NCI-H524 treated with DMSO at 0.1 percent for 48 hours (cell line): ENCODE results near the gene DIP2C.

Source experiments
- DNase-seq: peaks from one replicate; lab custom pipeline; 2025; lab: John Stamatoyannopoulos, UW

The DIP2C gene

DNA sequence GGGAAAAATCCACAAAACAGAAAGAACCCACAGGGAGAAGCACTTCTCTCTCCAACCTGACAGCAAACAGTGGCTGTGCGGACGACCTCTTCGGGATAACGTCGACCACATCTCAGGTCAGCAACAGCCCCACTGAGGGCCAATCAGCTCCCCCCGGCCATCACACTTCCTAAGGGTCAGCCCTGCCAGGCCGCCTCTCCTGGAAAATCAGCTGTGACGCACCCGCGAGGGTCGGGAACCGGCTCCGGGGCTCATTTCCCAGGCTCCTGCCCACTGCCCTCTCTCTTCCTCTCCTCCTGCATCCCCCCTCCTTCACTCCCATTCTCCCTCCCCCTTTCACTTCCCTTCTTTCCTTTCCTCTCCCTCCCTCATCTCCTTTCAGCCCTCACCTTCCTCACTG, 118.3 kb downstream of the DIP2C start:
- DNase-seq = no peak

DNA sequence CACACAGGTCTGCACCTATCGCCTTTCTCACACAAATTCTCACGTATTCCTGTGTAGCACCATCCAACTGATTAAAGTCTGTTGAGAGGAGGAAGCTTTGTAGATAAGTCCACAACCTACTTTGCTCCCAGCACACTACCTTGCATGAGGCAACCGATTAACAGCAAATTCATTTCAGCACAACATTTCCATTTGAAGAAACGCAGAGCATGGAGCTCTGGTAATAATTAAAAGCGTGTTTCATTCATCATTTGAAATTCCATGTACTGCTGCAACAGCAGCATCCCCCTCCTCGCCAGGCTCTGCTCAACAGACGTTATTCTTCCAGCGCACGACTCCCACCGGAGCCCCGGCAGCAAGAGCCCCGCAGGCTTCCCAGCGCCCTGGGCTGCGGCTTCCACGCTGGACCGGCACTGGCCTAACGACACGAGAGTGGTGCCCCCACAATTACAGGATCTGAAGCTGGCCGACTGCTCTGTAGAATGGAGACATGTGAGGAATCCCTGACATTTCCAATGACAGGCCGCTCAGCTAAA, 118.8 kb downstream of the DIP2C start:
- no peak for DNase-seq

- no peak for DNase-seq
Measured at GRCh38 chr10:569961-570627, 119.4 kb downstream of the DIP2C start.

- DNase-seq = no peak
Measured at GRCh38 chr10:568848-569247, 120.6 kb downstream of the DIP2C start.

GRCh38 chr10:567869-568268, 121.6 kb downstream of the DIP2C start:
- DNase-seq = no peak

GRCh38 chr10:566241-566885, 123.1 kb downstream of the DIP2C start:
- no peak for DNase-seq

DNA sequence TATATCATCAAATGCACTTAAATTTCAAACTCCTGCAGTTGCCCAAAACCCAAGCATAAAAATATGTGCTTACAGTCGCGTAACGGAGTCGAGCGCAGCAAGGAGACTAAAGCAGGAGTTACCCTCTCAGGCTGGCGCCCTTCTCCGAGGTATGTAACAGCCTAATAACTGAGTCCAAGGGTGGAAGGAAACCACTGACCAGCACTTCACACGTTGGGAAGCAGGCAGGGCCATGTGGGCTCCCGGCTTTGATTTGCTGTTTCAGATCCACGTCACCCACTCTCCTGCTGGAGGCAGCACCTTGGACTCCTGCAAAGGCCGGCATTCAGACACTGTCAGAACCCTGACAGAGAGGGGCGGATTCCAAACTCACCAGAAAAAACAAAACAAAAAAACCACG, 123.8 kb downstream of the DIP2C start:
- no peak for DNase-seq

DNA sequence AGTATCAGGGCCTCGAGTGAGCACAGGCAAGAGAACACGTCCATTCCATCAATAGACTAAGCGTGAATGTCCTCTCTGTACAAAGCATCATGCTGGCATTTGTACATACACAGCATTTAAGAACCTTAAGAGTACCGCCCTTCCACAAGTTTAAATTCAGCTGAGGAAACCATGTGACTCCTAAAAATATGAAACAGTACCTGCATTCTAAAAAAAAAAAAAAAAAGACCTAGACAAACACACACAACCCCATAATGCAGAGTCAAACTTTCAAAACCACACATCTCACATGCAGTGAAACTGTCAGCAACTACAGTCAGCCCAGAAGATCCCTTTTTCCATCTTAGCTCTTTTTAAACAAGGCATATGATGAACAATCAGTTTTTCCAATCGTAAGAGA, 124.3 kb downstream of the DIP2C start:
- no peak for DNase-seq

DNA sequence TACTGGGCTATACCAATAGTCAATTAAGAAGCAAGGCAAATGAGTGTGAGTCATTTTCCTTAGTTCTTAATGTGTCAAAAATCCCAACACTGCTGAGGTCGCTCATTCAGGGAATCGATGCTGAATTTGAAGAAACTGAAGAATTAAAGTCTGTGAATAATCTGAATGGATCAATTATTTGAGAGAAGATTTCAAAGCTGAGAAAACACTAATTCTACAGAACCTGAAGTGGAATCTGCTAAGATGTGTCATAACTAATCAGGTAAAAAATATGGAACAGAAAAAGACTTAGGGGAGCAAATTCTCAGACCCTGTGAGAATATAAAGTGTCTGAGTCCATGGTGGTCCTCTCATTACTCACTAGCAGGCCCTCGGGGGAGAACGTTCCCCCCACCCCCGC, 125.6 kb downstream of the DIP2C start:
- no peak for DNase-seq

GRCh38 chr10:562142-562541, 127.3 kb downstream of the DIP2C start:
- DNase-seq = no peak

- no peak for DNase-seq
Measured at GRCh38 chr10:561721-562120, 127.7 kb downstream of the DIP2C start.

DNA sequence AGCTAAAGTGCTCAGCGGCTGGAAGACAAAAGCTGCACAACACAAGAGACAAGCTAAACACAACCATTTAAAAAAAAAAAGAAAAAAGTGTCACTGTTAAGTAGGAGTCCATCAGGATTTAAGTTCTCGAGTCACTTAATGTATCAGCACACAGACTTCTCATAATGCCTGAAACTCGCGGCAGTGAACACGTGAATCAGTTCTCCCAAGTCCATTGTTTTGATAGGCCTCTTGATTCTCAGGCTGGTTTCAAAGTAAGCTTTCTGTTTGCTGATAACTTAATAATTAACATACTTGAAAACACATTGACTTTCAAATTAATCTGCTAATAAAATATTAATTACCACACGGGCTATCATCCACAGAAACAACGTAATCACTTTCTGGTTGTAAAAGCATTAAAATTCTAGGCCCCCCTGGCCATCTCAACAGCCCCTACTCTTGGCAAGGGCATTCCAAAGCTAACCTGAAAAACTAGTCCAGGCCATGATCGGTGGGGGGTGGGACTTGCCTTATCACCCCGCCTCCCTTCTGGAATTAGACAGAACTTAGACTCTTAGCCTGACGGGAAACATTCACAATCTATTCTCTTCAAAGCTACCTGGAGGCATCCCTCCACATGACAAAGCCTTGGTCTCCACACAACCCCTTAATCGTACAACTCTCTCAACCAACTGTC, 129.0 kb downstream of the DIP2C start:
- DNase-seq = no peak

DNA sequence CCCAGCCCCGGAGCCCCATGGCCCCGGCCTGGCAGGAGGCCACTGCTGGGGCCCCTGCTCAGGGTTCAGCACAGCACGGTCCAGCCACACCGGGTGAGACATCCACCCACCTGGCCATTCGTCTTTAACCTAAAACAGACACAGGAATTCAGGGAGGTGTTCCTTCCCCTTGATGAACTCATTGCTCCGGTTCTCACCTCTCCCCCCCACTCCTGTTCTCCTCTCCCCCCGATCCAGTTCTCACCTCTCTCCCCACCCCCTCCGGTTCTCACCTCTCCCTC, 129.8 kb downstream of the DIP2C start:
- DNase-seq = no peak

GRCh38 chr10:558891-559766, 130.3 kb downstream of the DIP2C start:
- no peak for DNase-seq

- no peak for DNase-seq
Measured at GRCh38 chr10:558364-558763, 131.1 kb downstream of the DIP2C start.

- no peak for DNase-seq
Measured at GRCh38 chr10:557792-558328, 131.6 kb downstream of the DIP2C start.

DNA sequence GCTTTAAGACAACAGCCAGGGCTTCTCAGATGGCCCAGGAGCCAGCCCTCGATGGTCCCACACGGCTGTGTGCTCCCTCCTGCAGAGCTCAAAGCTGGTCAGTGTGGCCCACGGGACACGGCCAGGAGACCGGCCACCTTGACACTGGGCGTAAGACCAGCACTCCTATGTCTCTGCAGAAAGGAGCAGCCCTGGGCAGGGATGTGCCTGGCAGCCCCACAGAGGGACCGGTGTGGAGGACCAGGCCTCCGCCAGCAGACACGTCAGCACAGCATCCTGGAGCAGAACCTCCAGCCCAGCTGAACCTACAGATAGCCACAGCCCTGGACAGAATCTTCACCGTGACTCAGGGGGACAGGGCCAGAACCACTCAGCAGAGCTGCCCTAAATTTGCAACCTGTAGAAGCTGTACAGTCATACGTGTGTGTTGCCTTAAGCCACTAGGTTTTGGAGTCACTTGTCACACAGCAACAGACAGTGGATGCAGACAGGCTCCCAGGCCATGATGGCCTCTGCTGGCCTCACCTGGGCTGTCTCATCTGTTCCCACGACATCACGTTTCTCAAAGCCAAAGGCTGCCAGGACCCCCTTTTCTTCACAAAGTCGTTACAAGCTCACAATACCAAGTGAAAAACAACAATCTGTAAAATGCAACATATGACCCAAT, 132.4 kb downstream of the DIP2C start:
- no peak for DNase-seq

GRCh38 chr10:555682-556350, 133.7 kb downstream of the DIP2C start:
- DNase-seq = no peak

GRCh38 chr10:555281-555680, 134.2 kb downstream of the DIP2C start:
- DNase-seq = no peak

DNA sequence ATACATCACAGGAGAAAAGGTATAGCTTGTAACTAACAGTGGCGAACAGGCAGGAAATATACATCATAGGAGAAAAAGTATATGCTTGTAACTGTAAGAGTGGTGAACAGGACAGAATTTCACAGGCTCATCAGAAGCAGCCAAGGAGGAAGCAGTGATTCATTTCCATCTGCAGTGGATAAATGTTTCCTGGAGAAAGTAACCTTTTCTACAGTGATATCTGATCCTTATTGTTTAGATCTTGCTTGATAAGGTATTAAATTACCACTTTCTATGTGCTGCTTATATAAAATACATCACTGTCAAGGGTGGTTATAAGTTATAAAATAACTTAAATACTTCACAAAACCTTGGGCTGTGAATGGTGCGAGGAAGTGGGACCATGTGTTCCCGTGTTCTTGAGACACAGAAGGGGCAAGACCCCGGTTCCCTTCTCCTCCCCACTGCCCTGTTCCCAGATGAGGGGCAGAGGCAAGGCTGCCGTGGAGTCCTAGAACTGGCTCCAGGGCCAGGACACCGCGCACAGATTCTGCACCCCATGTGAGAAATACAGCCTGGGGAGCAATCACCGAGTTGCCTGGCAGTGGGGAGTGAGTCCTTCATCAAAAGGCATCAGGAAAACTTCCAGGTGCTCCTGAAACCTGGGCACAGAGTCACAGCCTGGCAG, 135.2 kb downstream of the DIP2C start:
- DNase-seq = no peak

DNA sequence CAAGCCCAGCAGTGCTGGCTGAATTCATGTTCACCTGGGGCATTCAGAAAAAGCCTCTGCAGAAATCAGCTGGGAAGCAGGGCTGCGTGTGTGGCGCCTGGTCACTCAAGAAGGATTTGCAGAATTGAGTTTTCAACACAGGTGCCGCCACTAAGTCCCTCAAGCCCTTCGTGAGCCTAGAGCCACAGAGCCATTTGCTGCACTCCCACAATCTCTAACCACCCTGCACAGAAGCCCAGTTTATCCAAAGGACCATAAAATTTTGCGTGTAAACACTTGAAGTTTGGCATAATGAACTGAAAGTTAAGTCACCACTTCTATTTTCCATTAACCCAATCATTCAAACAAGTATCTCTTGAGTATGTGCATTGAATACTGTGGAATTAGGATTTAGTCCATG, 136.2 kb downstream of the DIP2C start:
- DNase-seq = no peak
